Measurements from ENCODE around the gene FER1L5.

Gene FER1L5

DNA sequence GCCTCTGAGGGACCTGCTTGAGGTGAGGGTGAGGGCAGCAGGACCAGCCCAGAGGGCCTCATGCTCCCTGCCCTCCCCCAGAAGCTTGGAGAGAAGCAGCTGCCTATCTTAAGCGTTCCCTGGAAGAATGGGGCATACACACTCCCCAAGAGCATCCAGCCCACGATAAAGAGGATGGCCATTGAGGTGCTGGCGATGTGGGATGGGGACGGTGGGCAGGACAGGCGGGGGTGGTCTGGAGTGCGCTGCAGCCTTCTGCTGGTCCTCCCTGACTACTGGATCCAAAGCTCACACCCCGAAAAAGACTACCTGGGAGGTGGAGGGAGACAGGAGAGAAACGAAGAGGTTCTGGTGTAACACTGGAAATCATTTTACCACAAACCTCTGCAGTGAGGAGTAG lies 51.7 kb downstream of the FER1L5 start:
- DNase-seq, result no peak
- Histone ChIP-seq H3K4me1 (no peaks in the 10 kb centered on the region), H3K36me3 (no peaks in the 10 kb centered on the region), H3K4me3 (ENCODE audit: low read depth, low read length) (no peak overlapping the region), H3K9me3 (no peaks in the 10 kb centered on the region), H3K27me3 (no peaks in the 10 kb centered on the region)
- TF ChIP-seq, protein P1, sequence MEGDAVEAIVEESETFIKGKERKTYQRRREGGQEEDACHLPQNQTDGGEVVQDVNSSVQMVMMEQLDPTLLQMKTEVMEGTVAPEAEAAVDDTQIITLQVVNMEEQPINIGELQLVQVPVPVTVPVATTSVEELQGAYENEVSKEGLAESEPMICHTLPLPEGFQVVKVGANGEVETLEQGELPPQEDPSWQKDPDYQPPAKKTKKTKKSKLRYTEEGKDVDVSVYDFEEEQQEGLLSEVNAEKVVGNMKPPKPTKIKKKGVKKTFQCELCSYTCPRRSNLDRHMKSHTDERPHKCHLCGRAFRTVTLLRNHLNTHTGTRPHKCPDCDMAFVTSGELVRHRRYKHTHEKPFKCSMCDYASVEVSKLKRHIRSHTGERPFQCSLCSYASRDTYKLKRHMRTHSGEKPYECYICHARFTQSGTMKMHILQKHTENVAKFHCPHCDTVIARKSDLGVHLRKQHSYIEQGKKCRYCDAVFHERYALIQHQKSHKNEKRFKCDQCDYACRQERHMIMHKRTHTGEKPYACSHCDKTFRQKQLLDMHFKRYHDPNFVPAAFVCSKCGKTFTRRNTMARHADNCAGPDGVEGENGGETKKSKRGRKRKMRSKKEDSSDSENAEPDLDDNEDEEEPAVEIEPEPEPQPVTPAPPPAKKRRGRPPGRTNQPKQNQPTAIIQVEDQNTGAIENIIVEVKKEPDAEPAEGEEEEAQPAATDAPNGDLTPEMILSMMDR (IDR thresholded peaks at IDR 0.05; ENCODE audit: low read depth, low read length), result no peak

GRCh38 chr2:96694816-96695455 lies 52.4 kb downstream of the FER1L5 start:
- H3K4me3 ChIP-seq (ENCODE audit: low read depth, low read length), result no peak overlapping the region
- no peaks in the 10 kb centered on the region for H3K36me3 ChIP-seq
- H3K27me3 ChIP-seq, result no peaks in the 10 kb centered on the region
- TF ChIP-seq, protein P1 (IDR thresholded peaks at IDR 0.05; ENCODE audit: low read depth, low read length), result no peak
- H3K9me3 ChIP-seq, result no peaks in the 10 kb centered on the region
- no peak for DNase-seq
- H3K4me1 ChIP-seq, result no peaks in the 10 kb centered on the region

DNA sequence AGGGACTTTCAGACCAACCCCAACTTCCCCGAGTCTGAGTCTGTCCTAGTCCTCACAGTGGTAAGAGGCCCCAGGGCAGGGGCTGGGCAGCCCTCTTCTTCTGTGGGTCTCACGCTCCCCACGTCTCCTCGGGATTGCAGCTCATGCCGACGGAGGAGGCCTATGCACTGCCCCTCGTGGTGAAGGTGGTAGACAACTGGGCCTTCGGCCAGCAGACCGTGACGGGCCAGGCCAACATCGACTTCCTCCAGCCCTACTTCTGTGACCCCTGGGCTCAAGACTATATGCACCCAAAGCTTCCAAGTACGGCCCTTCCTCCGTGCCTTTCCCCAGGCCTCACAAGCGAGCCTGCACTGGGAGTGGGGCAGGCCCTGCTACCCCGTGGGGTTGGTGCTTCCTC lies 53.0 kb downstream of the FER1L5 start:
- no peak for DNase-seq
- TF ChIP-seq, protein P1 (IDR thresholded peaks at IDR 0.05; ENCODE audit: low read depth, low read length), result no peak
- Histone ChIP-seq H3K36me3 (no peaks in the 10 kb centered on the region), H3K4me1 (no peaks in the 10 kb centered on the region), H3K4me3 (ENCODE audit: low read depth, low read length) (no peak overlapping the region), H3K9me3 (no peaks in the 10 kb centered on the region), H3K27me3 (no peaks in the 10 kb centered on the region)

GRCh38 chr2:96697476-96697875 lies 54.9 kb downstream of the FER1L5 start:
- Histone ChIP-seq H3K36me3 (no peaks in the 10 kb centered on the region), H3K27me3 (no peaks in the 10 kb centered on the region), H3K4me3 (ENCODE audit: low read depth, low read length) (no peak overlapping the region), H3K4me1 (no peaks in the 10 kb centered on the region), H3K9me3 (no peaks in the 10 kb centered on the region)
- TF ChIP-seq, protein P1 (IDR thresholded peaks at IDR 0.05; ENCODE audit: low read depth, low read length), result no peak
- DNase-seq, result no peak

- TF ChIP-seq, protein P1 (IDR thresholded peaks at IDR 0.05; ENCODE audit: low read depth, low read length), result no peak
- no peaks in the 10 kb centered on the region for H3K36me3 ChIP-seq
- no peaks in the 10 kb centered on the region for H3K4me1 ChIP-seq
- no peak for DNase-seq
- no peaks in the 10 kb centered on the region for H3K9me3 ChIP-seq
- H3K27me3 ChIP-seq, result no peaks in the 10 kb centered on the region
- no peak overlapping the region for H3K4me3 ChIP-seq (ENCODE audit: low read depth, low read length)
These were observed 55.8 kb downstream of the FER1L5 start for GRCh38 chr2:96698221-96698861.

DNA sequence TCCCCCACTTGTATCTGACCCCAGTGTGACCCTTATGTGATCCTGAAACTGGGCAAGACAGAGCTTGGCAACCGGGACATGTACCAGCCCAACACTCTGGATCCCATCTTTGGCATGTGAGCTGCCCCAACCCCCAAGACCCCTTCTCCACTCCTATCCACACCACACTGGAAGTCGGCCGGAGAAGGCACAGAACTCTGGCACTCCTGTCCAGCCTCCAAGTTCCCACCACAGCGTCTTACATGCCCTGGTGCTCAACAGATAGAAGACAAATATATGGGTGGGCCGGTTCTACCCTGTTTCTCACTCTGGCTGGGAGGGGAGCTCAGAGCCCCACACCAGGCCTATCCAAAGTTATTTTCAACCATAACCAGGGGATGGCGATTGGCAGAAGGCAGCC lies 56.5 kb downstream of the FER1L5 start:
- H3K4me3 ChIP-seq (ENCODE audit: low read depth, low read length), result no peak overlapping the region
- DNase-seq, result no peak
- H3K4me1 ChIP-seq, result no peaks in the 10 kb centered on the region
- TF ChIP-seq, protein P1 (IDR thresholded peaks at IDR 0.05; ENCODE audit: low read depth, low read length), result no peak
- H3K36me3 ChIP-seq, result no peaks in the 10 kb centered on the region
- H3K27me3 ChIP-seq, result no peaks in the 10 kb centered on the region
- H3K9me3 ChIP-seq, result no peaks in the 10 kb centered on the region
